GM18507 (cell line): Measurements from ENCODE around the gene PTPN7.
"Not testable (repeated sequence)": the region's sequence is repeated elsewhere in the genome, so short reads cannot be mapped to it uniquely, and the experiment has no call there.

Experiments
- DNase-seq: peaks from one replicate; pipeline ENCODE4 v3.0.0; 2011; ENCODE audit warnings: low read depth; ENCODE audit not compliant: insufficient read length; ENCODE audit errors: extremely low spot score
- FAIRE-seq: peaks from 2 replicates; lab custom pipeline; 2011; peaks lifted over from hg19 to GRCh38; lab: Jason Lieb, UNC

PTPN7 gene

DNA sequence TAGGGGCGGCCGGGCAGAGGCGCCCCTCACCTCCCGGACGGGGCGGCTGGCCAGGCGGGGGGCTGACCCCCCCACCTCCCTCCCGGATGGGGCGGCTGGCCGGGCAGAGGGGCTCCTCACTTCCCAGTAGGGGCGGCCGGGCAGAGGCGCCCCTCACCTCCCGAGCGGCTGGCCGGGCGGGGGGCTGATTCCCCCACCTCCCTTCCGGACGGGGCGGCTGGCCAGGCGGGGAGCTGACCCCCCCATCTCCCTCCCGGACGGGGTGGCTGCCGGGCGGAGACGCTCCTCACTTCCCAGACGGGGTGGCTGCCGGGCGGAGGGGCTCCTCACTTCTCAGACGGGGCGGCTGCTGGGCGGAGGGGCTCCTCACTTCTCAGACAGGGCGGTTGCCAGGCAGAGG is 31.0 kb upstream of the PTPN7 start:
- FAIRE-seq, result not testable (repeated sequence)

DNA sequence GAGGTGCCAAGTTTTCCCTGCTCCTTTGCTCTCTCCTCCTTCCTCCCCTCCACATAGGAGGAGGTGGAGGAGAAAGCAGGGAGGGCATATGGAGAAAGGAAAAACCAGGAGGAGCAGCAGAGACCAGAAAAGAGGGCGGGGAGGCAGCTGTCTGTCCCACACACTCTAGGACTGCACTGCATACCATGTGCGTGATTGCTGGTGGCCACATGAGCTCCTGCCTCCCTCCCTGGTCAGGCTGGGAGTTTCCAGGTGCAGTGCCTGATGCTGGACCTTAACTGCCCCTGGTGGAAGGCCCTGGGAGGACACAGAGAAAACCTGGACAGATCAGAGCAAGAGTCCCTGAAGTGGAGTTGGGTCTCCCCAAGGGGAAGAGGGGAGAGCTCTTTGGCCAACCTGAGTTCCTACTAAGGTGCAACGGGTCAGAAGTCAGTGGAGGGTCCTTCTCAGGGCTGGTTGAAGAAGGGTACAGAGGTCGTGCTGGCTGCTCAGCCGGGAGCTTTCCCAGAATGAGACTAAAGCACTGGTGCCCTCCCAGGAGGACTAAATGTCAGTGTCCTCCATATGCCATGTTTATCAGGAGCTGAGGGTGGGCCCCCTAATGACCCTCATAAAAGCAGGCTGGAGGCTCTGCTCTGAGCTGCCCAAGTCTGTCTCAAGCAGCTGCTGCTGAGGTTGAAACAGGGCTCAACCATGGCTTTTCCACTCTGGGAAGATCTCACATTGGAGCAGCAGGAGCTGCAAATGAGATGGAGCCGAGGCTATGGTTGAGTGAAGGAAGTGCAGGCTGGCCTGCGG is 29.7 kb upstream of the PTPN7 start:
- FAIRE-seq (no peak), DNase-seq (no peak)

More for the DNA sequence above, 31.0 kb upstream of the PTPN7 start:
- DNase-seq, result not testable (repeated sequence)

DNA sequence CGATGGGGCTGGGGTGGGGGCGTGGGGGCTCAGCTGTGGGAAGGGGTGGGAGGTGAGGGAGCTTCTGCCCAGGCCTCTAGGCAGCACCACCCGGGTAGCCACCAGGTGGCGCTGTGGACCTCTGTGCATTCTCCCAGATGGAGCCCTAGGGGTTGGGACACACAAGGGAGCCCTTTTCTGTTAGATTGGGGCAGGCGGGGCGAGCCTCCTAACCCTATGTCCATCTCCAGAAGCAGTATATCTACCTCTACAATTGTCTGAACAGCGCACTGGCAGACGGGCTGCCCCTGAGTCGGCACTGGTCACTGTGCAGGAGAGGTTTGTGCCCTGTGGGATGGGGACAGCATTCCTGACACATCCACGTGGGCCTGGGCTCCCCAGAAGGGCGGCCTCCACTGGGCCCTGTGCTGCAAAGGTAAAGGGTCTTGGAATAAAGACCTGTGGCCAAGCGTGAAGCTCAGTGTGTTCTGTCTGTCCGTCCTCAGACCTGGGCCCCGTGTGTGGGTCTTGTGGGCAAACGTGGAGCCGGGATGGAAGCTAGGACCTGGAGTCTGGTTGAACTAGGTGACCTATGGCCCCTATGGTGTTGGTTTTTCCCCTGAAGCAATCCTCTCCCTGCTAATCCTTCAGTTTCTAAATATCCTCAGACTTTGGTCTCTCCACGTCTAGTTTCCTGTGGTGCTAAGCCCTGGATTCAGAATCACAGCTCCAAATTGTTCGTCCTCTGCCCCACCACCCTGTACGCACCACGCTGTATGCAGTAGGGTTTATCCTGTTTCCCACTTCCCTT is 28.8 kb upstream of the PTPN7 start:
- DNase-seq, result peak; percentile 14
- FAIRE-seq, result peak; percentile 61

DNA sequence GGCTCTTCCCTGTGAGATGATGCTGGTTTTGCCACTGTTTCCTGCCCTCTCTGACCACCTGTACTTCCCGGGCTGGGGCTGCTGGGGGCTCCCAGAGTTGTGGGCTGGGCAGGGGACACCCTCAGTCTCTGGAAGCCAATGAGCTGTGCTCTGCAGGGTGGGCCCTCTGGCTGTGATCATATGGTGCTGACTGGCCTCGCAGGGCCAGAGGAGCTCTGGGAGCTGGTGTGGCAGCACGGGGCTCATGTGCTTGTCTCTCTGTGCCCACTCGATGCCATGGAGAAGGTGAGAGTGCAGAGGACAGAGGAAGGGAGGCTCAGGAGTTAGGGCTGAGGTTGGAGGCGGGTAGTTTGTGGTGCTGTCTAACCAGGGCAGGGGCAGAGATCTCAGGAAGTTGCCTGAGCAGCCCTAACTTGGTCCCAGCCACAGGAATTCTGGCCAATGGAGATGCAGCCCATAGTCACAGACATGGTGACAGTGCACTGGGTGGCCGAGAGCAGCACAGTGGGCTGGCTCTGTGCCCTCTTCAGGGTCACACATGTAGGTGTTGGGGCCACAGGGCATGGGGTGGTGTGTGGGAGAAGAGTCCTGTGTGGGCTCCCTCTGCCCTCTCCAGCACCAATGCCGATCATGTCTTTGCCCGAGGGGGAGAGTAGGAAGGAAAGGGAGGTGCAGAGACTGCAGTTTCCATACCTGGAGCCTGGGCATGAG is 27.4 kb upstream of the PTPN7 start:
- DNase-seq (no peak), FAIRE-seq (no peak)

DNA sequence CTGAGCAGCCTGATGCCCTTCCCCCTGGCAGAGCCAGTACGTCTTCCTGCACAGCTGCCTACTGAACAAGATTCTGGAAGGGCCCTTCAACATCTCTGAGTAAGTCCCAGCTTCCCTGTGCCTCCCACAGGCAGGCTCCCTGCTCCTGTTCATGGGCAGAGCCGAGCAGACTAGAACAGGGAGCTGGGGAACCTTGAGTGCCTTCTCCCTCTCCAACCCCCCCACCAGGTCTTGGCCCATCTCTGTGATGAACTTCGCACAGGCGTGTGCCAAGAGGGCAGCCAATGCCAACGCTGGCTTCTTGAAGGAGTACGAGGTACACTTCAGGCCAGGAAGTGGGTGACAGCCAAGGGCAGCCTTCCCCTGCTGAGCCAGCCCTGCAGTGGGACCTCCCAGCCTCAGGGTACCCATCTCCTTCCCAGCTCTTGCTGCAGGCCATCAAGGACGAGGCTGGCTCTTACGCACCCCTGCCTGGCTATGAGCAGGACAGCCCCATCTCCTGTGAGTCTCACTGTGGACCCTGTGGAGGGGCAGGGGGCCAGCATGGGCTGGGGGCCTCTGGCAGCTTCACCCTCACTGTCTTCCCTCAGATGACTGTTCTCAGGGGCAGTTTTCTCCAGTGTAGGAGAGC is 26.8 kb upstream of the PTPN7 start:
- FAIRE-seq, result no peak
- no peak for DNase-seq

DNA sequence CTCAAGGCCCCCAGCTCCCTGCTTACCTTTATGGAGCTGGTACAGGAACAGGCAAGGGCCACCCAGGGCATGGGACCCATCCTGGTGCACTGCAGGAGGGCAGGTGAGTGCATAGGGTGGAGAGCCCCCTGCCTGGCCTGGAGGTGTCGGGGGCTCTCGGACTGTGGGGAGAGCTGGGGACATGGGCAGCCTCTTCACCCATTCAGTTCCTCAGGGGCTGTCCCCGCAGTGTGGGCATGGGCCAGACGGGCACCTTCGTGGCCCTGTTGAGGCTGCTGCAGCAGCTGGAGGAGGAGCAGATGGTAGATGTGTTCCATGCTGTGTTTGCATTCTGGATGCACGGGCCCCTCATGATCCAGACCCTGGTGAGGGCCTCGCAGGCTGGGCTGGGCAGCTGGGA is 25.9 kb upstream of the PTPN7 start:
- FAIRE-seq (no peak), DNase-seq (no peak)

DNA sequence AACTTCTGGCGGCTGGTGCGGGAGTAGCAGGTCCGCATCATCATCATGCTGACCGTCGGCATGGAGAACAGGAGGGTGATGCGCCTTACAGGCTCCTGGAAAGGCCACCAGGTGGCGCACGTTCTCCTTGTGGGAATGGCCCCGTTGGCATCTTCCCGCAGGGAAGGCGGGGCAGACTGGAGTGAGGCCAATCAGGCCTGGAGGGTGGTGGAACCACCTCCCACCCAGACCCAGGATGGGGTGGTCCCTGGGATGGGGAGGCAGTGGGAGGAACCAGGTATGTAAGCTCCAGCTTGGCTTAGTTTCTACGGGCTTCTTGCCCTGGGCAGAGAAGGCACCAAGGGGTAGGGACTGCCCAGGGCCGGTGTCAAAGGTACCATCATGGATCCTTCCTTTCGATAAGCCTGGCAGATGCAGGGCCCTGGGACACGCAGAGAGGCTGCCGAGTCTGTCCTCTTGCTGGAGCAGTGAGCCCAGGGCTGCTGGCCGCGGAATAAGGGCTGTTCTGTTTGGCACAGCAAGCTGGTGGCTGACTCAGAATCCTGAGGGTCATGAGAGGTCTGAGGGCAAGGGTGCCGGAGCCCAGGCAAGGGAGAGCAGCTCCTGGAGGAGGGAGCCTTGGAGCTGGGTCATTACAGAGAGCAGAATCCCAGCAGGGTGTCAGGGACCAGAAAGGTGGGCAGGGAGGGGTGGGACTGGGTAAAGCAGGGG is 24.5 kb upstream of the PTPN7 start:
- peak; percentile 53 for DNase-seq
- peak; percentile 61 for FAIRE-seq

DNA sequence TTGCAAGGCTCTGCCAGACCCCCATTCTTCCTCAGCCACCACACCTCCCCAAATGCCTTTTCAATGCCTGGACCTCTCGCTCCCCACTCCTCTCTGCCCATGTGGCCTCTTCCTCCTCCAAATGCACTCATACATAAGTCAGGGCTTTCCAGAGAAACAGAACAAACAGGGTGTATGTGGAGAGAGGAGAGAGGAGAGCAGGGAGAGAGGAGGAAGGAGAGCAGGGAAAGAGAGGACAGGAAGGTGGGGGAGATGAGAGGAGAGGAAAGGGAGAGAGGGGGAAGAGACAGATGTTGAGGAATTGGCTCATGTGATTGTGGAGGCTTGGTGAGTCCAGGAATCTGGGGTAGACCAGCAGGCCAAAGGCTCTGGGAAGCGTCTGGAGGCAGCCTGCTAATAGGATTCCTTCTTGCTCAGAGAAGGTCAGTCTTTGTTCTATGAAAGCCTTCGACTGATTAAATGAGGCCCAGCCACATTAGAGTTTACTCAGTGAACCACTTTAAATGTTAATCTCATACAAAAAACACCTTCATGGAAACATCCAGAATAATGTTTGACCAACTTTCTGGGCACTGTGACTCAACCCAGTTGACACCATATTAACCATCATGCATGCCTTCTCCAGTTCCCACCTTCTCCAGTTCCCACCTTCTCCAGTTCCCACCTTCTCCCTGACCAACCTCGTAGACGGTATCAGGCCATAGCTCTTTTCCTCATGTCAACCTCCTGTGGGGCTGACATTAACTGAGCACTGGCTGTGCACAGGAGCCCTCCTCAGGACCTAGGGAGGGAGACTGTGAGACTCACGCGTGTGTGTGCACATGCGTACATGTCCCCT is 21.9 kb upstream of the PTPN7 start:
- no peak for DNase-seq
- FAIRE-seq, result no peak

DNA sequence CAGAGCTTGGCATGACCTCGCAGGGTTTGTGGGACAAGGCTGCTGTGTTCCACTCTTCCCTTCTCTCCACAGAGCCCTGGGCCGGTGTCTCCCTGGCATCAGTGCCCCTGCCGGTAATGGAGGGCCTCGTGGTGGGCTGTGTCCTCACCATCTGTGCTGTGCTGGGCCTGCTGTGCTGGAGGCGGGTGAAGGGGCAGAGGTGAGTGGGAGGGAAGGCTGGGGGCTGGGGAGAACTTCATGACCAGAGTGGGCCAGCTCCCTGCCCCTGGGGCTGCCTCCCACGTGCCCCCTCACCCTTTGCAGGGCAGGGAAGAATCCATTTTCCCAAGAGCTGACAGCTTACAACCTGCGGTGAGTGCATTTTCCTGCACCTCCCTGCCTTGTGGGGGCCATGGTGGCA is 21.2 kb upstream of the PTPN7 start:
- no peak for DNase-seq
- FAIRE-seq, result no peak

DNA sequence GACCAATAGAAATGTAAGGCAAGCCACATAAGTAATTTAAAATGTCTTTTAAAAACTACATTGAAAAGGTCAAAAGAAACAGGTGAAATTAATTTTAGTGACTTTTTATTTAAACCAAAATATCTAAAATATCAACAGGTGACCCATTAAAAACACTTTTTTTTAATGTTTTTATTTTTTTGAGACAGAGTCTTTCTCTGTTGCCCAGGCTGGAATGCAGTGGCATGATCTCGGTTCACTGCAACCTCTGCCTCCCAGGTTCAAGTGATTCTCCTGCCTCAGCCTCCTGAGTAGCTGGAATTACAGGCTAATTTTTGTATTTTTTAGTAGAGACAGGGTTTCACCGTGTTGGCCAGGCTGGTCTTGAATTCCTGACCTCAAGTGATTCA is 20.3 kb upstream of the PTPN7 start:
- not testable (repeated sequence) for DNase-seq, FAIRE-seq

DNA sequence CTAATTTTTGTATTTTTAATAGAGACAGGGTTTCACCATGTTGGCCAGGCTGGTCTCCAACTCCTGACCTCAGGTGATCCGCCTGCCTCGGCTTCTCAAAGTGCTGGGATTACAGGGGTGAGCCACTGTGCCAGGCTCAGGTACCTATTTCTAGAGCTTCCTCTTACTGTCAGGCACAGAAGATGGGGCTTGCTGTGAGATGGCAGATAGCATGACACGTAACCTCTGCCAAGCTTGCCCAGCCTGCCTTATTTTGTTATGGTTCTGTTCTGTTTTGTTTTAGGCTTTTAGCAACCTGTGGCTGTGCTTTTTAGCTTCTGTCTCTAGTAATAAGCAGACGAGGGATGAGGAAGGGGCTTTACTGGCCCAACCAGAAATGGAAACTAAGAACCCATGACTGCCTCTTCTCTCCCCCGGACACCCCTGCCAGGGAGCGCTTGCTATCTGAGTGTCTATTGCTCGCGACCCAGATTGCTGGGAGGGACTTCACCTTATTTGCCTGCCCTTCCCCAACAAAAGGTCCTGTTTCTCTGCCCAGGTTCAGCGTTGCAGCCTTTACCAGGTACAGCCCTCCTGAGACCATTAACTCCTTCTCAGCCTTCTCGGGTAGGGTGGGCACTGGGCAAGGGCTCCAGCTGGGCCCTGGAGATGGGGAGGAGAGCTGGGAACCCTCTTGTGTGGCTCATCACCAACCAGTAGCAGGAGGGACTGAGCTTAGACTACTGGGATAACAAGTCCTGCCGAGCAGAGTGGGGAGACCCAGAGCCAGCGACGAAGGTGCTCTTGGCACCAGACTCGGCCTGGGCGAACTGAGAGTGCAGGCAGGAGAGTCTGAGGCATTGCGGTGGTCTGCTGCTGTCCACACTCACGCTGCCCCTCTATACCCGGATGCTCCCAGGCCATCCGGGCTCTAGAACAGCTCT is 19.7 kb upstream of the PTPN7 start:
- FAIRE-seq (no peak), DNase-seq (no peak)

DNA sequence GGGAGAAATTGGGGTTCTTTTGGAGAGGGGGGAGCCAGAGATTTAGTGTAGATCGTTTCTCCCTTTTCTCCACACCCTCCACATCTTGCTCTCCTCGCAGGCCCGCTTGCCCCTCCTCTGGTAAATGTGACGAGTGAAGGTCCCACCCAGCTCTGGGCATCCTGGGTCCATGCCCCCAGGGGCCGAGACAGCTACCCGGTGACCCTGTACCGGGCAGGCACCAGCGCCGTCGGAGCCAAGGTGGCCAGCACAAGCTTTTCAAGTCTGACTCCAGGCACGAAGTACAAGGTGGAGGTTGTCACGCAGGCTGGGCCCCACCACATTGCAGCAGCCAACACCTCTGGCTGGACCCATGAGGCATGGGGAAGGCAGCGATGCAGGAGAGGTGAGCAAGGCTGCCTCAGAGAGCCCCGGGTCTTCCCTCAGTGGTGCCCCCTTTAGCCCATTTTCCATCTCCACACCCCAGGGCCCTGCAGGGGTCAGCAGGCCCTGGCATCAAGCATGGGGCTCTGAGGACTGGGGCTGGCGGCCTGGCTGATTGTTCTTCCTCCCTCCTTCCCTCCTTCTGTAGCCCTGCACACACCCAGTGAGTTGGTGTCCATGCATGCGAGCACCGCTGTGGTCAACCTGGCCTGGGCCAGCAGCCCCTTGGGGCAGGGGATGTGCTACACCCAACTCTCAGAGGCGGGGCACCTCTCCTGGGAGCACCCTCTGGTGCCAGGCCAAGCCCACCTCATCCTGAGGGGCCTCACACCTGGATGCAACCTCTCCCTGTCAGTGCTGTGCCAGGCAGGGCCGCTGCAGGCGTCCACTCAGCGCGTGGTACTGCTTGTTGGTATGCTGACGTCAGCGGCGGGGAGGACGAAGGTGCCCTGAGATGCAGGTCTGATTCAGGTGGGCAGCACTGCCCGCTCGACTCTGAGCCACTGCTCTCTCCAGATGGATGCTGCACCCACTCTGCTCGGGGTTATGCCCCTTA is 16.8 kb upstream of the PTPN7 start:
- FAIRE-seq, result no peak
- DNase-seq, result no peak

DNA sequence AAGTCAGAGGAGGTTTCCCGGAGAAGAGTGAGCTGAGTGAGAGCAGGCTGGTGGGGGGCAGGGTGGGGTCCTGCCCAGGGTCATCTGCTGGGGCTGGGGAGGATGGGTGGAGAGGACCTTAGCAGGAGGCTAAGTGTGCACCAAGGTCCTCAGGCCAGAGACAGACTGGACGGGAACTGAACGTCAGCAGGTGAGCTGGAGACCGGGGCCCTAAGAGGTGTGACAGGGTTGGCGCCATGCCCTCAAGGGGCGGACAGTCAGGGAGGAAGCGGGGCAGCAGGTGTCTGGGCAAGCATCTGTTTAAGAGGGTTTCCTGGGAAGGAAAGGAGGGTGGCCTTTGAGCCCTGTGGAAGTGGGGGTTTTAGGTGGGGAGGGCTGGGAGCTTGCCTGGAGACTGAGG is 13.6 kb upstream of the PTPN7 start:
- DNase-seq, result no peak

DNA sequence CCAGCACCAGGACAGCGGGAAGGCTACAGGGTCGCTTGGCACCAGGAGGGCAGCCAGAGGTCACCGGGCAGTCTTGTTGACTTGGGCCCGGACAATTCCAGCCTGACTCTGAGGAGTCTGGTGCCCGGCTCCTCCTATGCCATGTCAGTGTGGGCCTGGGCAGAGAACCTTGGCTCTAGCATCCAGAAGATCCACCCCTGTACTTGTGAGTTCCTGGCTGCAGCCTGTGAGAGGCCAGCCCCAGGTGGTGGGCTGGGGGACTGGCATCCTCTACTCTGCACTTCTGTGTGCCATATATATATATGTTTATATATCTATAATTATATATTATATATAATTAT is 11.6 kb upstream of the PTPN7 start:
- DNase-seq (no peak), FAIRE-seq (no peak)

More for the DNA sequence above, 13.6 kb upstream of the PTPN7 start:
- no peak for FAIRE-seq

DNA sequence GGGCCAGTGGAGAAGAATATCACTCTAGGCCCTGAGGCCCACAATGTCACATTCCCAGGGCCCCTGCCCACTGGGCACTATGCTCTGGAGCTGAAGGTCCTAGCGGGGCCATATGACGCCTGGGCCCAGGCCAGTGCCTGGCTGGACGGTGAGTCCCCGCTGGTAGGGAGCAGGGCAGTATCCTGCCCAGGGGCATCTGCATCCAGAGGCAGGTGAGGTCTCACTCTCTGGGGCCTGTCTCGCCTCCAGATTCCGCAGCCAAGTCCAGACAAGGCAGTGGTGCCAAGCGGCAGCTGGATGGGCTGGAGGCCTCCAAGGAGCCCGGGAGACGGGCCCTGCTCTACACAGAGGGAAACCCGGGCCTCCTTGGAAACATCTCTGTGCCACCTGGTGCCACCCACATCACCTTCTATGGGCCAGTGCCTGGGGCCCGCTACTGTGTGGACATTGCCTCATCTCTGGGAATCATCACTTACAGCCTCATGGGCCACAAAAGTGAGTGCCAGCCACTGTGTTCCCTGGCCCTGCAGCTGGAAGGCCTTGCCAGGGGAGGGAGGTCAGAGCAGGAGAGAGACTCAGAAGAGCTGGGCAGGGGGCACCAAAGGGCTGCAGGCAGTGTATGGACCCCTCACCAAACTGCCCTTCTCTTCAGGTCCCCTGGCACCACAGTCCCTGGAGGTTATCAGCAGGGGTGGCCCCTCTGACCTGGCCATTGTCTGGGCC is 11.1 kb upstream of the PTPN7 start:
- no peak for FAIRE-seq

DNA sequence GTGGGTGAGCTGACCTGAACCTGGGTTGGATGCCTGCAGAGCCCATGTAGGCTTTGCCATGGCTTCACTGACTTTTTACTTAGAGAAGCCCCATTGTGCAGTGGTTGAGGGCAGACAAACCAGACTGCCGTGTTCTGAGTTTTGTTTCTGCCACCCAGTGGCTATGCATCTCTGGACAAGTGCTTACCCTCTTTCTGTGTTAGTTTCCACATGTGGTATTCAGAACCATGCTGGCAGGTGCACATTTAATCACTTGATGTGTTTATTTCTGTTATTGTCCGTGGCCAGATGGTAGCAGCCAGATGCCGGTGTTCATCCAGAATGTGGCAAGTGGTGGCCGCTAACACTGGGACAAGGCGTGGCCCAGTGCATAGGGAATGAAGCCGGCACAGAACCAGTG is 10.3 kb upstream of the PTPN7 start:
- no peak for FAIRE-seq
- DNase-seq, result no peak

More for the DNA sequence above, 11.1 kb upstream of the PTPN7 start:
- no peak for DNase-seq
